WTC11 (cell line): Measurements from ENCODE around the gene FMNL2.

Experiments
- NR3C1 ChIP-seq: sonication (generic); formaldehyde crosslinking; conservative IDR thresholded peaks from 2 replicates; pipeline ENCODE4 v1.8.1; 2023; ENCODE audit warnings: low read depth, mild to moderate bottlenecking, missing genetic modification reagents
- ZNF263 ChIP-seq: sonication (generic); formaldehyde crosslinking; IDR thresholded peaks from 2 replicates; pipeline ENCODE4 v1.8.1; 2022; ENCODE audit warnings: low read depth, mild to moderate bottlenecking, moderate library complexity, missing genetic modification reagents
- TF ChIP-seq, protein P1 (sequence below): sonication (generic); formaldehyde crosslinking; IDR thresholded peaks from 2 replicates; pipeline ENCODE4 v1.8.0; 2022; ENCODE audit warnings: mild to moderate bottlenecking, missing genetic modification reagents
- TF ChIP-seq, protein P2 (sequence below): fragments of 250-450 bp; sonication (Bioruptor Pico); conservative IDR thresholded peaks from 2 replicates; pipeline ENCODE4 v1.9.0; 2021; ENCODE audit warnings: mild to moderate bottlenecking

DNA sequence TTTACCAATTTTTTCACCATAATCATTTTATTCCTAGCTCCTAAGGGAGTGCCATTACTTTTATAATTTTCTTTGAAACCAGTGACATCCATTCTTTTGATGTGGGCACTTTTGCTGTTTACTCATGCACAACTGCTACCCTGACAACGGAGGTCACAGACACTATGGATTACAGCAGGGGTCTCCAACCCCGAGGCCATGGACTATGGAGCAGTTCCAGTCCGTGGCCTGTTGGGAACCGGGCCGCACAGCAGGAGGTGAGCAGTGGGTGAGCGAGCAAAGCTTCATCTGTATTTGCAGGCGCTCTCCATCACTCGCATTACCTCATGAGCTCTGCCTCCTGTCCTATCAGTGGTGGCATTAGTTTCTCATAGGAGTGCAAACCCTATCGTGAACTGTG lies 347.7 kb downstream of the FMNL2 start:
- TF ChIP-seq, protein P1, sequence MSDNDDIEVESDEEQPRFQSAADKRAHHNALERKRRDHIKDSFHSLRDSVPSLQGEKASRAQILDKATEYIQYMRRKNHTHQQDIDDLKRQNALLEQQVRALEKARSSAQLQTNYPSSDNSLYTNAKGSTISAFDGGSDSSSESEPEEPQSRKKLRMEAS (CRISPR knock-in tag), result no peak
- TF ChIP-seq ZNF263 (CRISPR knock-in tag), result no peak
- TF ChIP-seq, protein P2, sequence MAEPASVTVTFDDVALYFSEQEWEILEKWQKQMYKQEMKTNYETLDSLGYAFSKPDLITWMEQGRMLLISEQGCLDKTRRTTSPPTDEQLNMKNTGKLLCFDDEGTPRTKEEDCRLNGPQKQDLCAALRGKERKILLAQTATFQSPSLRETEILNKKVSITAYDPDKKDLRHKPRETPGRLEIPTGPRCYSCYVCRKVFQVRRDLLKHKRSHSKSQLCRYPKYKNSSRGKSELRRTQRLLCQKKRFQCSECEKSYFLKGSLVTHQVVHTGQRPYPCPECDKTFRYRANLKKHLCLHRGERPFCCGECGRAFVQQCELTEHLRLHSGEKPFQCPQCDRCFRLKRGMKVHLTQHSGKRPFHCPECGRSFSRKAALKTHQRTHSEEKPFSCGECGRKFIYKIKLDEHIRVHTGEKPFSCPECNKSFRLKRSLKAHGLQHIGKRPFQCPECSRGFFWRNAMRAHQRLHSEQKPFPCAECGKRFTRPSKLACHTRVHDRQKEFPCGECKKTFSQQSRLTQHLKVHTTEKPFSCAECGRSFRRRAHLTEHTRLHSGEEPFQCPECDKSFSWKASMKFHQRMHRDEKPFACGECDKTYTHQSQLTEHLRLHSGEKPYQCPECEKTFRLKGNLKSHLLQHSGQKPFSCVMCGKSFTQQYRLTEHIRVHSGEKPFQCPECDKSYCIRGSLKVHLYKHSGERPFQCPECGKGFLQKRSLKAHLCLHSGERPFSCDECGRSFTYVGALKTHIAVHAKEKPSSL, result no peak
- TF ChIP-seq NR3C1 (CRISPR knock-in tag), result no peak
